ENCODE measurements around the gene INSYN2B.

The INSYN2B gene

DNA sequence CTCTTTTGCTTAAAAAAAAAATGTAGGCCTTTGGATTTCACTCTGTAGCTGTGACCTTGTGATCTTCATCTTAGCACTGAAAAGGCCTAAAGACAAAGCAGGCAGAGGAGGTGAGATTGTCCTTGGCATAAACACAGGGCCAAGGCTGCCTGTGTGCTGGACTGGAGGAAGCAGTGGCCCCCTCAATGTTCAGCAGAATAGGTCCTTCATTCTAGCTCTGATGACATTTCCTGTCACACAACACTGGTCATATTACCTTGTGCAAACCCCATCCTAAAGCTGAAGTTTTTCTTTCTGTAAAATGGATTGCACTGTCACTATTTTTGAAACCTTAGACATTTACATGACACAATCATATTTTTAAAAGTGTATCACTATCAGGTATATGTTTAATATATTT is 147.4 kb downstream of the INSYN2B start:
- CTCF ChIA-PET: interaction anchor here (0.7 kb wide), 1 partner anchor 1223 kb away, joined by 3 read pairs; no protein-coding TSS in a partner anchor
- POLR2A ChIA-PET: no interaction called here
- DNase-seq (ENCODE audit: extremely low spot score): no peak
- TF ChIP-seq FOXK2 (IDR thresholded peaks at IDR 0.05) (no peak), CTBP1 (IDR thresholded peaks at IDR 0.05; ENCODE audit: borderline replicate concordance) (no peak), BHLHE40 (IDR thresholded peaks at IDR 0.05; ENCODE audit: borderline replicate concordance) (no peak), ARNT (IDR thresholded peaks at IDR 0.05) (no peak), TARDBP (IDR thresholded peaks at IDR 0.05) (no peak), L3MBTL2 (conservative IDR thresholded peaks at IDR 0.05) (no peak), SUZ12 (IDR thresholded peaks at IDR 0.05) (no peak), ZNF384 (IDR thresholded peaks at IDR 0.05) (no peak), FOXM1 (IDR thresholded peaks at IDR 0.05; ENCODE audit: borderline replicate concordance) (no peak)

DNA sequence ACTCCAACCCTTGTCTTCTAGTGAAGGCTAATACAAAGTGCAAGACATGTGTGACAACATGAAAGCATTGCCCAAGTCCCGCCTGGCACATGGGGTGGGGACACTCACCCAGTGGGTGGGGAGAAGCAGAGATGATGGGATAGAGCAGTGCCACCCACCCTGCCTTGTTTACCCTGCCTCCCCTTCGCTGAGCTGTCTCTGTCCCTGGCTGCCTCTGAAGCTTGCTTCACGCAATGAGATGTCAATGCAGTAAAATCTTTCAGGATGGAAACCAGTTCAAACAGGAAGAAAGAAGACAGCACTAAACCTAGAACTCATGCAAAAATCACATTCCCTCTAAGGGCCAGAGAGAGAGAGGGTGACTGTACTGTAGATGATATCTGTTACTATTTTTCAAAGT is 148.0 kb downstream of the INSYN2B start:
- ChIA-PET CTCF (no interaction called here), POLR2A (no interaction called here)
- TF ChIP-seq ARNT (IDR thresholded peaks at IDR 0.05) (no peak), ZNF384 (IDR thresholded peaks at IDR 0.05) (no peak), HDGF (IDR thresholded peaks at IDR 0.05; ENCODE audit: borderline replicate concordance) (no peak), FOXM1 (IDR thresholded peaks at IDR 0.05; ENCODE audit: borderline replicate concordance) (no peak), FOXK2 (IDR thresholded peaks at IDR 0.05) (no peak), CTBP1 (IDR thresholded peaks at IDR 0.05; ENCODE audit: borderline replicate concordance) (no peak), NFRKB (IDR thresholded peaks at IDR 0.05) (no peak), SUZ12 (IDR thresholded peaks at IDR 0.05) (no peak), BHLHE40 (IDR thresholded peaks at IDR 0.05; ENCODE audit: borderline replicate concordance) (no peak), ELF4 (IDR thresholded peaks at IDR 0.05) (no peak), TARDBP (IDR thresholded peaks at IDR 0.05) (no peak), LEF1 (IDR thresholded peaks at IDR 0.05; ENCODE audit: borderline replicate concordance) (no peak), FOXA1 (IDR thresholded peaks at IDR 0.05) (no peak), L3MBTL2 (conservative IDR thresholded peaks at IDR 0.05) (no peak), SP1 (IDR thresholded peaks at IDR 0.05) (no peak)
- TF ChIP-seq, protein P1, sequence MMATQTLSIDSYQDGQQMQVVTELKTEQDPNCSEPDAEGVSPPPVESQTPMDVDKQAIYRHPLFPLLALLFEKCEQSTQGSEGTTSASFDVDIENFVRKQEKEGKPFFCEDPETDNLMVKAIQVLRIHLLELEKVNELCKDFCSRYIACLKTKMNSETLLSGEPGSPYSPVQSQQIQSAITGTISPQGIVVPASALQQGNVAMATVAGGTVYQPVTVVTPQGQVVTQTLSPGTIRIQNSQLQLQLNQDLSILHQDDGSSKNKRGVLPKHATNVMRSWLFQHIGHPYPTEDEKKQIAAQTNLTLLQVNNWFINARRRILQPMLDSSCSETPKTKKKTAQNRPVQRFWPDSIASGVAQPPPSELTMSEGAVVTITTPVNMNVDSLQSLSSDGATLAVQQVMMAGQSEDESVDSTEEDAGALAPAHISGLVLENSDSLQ (IDR thresholded peaks at IDR 0.05): no peak
- DNase-seq (ENCODE audit: extremely low spot score): no peak

DNA sequence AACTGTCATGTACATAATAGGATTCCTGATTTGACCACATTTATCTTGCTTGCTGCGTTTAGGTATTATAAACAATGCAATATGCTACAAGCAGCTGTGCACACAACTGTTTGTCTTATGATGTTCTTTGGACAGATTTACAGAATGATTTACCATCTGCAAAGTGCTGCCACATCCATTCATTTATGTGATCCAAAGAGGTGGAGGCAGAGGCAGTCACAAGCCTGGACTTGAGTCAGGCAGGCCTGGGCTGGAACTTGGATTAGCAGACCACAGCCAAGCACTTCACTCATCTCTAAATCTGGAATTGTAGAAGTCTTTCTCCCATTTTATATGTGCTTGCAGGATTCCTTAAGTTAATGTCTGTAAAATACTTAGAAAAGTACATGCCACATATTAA is 149.0 kb downstream of the INSYN2B start:
- DNase-seq (ENCODE audit: extremely low spot score): no peak
- TF ChIP-seq FOXK2 (IDR thresholded peaks at IDR 0.05) (no peak), SUZ12 (IDR thresholded peaks at IDR 0.05) (no peak), NFRKB (IDR thresholded peaks at IDR 0.05) (no peak), CTBP1 (IDR thresholded peaks at IDR 0.05; ENCODE audit: borderline replicate concordance) (no peak), FOXM1 (IDR thresholded peaks at IDR 0.05; ENCODE audit: borderline replicate concordance) (no peak), FOXA1 (IDR thresholded peaks at IDR 0.05) (no peak), TARDBP (IDR thresholded peaks at IDR 0.05) (no peak), BHLHE40 (IDR thresholded peaks at IDR 0.05; ENCODE audit: borderline replicate concordance) (no peak)
- TF ChIP-seq, protein P1 (IDR thresholded peaks at IDR 0.05): no peak
- ChIA-PET POLR2A (no interaction called here), CTCF (no interaction called here)

DNA sequence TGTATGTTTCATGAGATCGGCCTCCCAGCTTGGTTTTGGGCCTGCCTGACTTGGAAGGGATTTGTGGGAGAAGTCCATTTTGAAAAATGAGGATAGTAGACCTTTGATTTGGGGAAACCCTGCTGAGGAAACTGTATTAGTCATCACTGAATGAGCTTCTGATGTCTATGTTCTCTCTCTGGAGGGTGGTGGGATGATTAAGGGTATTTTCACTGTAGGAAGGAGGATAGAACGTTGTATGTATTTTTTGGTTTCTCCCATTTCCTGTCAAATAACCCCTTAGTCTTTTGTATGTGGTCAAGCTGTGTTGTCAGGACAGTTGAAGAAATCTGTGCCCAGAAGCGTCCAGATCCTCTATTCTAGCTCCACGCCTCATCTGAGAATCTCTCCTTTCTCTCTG is 151.9 kb downstream of the INSYN2B start:
- TF ChIP-seq ELF4 (IDR thresholded peaks at IDR 0.05) (no peak), FOXA1 (IDR thresholded peaks at IDR 0.05) (no peak), HDGF (IDR thresholded peaks at IDR 0.05; ENCODE audit: borderline replicate concordance) (no peak), FOXM1 (IDR thresholded peaks at IDR 0.05; ENCODE audit: borderline replicate concordance) (no peak), CTBP1 (IDR thresholded peaks at IDR 0.05; ENCODE audit: borderline replicate concordance) (no peak), ZNF384 (IDR thresholded peaks at IDR 0.05) (no peak), ARNT (IDR thresholded peaks at IDR 0.05) (no peak), L3MBTL2 (conservative IDR thresholded peaks at IDR 0.05) (no peak), FOXK2 (IDR thresholded peaks at IDR 0.05) (no peak), BHLHE40 (IDR thresholded peaks at IDR 0.05; ENCODE audit: borderline replicate concordance) (no peak), NFRKB (IDR thresholded peaks at IDR 0.05) (no peak), LEF1 (IDR thresholded peaks at IDR 0.05; ENCODE audit: borderline replicate concordance) (no peak), SP1 (IDR thresholded peaks at IDR 0.05) (no peak), TARDBP (IDR thresholded peaks at IDR 0.05) (no peak)
- TF ChIP-seq, protein P1 (IDR thresholded peaks at IDR 0.05): no peak
- ChIA-PET CTCF (no interaction called here), POLR2A (no interaction called here)
- DNase-seq (ENCODE audit: extremely low spot score): no peak

DNA sequence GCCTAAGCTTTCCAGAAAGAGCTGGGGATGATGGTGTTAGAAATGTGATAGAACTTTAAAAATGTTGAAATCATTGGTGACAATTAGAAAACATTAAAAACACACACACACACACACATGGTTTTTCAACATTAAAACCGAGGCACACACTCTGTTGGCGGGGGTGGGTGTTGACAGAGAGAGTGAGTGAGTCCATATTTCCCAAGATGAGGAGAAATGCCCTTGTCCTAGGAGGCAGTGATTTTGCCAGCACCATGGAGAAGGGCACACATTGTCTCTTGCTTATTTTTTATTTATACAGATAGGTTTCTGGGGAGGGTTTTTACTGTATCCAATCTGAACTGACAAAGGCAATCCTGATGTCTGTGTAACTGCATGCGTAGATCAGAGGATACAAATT is 152.5 kb downstream of the INSYN2B start:
- CTCF ChIA-PET: no interaction called here
- TF ChIP-seq NFRKB (IDR thresholded peaks at IDR 0.05): no peak
- no peak for TF ChIP-seq SUZ12 (IDR thresholded peaks at IDR 0.05)
- TF ChIP-seq TARDBP (IDR thresholded peaks at IDR 0.05): no peak
- TF ChIP-seq BHLHE40 (IDR thresholded peaks at IDR 0.05; ENCODE audit: borderline replicate concordance): no peak
- TF ChIP-seq FOXA1 (IDR thresholded peaks at IDR 0.05): no peak
- TF ChIP-seq CTBP1 (IDR thresholded peaks at IDR 0.05; ENCODE audit: borderline replicate concordance): no peak
- no peak for TF ChIP-seq ZNF384 (IDR thresholded peaks at IDR 0.05)
- TF ChIP-seq L3MBTL2 (conservative IDR thresholded peaks at IDR 0.05): no peak
- TF ChIP-seq ELF4 (IDR thresholded peaks at IDR 0.05): no peak
- no peak for TF ChIP-seq FOXK2 (IDR thresholded peaks at IDR 0.05)
- no peak for TF ChIP-seq LEF1 (IDR thresholded peaks at IDR 0.05; ENCODE audit: borderline replicate concordance)
- no peak for TF ChIP-seq SP1 (IDR thresholded peaks at IDR 0.05)
- TF ChIP-seq, protein P1 (IDR thresholded peaks at IDR 0.05): no peak
- TF ChIP-seq FOXM1 (IDR thresholded peaks at IDR 0.05; ENCODE audit: borderline replicate concordance): no peak
- DNase-seq (ENCODE audit: extremely low spot score): no peak
- POLR2A ChIA-PET: no interaction called here
